ENCODE measurements around the gene PRIM1.

DNA sequence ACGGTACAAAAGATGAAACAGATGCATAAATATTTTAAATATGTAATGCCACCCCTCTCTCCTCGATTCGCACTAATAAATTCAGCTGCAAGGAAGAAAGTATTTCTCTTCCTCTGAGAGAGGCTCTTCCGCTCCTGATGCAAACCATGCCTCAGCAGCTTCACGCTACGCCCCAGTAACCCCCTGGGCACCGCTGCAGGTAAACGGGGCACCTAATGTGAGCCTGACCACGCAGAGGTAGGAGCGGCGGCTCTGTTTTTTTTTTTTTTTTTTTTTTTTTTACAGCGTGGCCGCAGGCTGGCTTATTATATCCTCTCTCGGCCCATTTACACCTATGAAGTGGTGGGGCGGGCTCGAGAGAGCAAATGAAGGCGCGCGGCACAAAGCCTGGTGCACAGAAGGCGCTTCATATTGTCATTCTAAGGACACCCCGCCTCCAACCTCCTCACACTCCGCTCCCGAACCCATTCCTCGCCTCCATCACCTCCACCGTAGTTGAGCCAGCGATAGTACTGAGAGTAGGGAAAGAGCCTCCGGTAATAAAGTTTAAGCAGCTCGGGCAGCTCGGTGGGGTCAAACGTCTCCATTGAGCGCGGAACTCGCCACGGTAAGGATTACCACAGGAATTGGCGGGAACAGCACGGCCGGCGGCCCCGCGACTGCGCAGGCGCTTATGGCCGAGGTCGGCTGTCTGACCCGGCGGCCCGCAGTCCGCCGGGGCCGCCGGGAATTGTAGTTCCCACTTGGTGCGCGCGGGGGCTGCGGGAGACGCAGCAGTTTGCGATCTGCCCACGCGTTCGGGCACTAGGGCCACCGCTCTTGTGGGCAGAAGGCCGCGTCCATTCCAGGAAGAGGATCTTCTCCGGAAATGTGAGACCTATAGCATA lies at the start of gene PRIM1:
- TF ChIP-seq, protein P1, sequence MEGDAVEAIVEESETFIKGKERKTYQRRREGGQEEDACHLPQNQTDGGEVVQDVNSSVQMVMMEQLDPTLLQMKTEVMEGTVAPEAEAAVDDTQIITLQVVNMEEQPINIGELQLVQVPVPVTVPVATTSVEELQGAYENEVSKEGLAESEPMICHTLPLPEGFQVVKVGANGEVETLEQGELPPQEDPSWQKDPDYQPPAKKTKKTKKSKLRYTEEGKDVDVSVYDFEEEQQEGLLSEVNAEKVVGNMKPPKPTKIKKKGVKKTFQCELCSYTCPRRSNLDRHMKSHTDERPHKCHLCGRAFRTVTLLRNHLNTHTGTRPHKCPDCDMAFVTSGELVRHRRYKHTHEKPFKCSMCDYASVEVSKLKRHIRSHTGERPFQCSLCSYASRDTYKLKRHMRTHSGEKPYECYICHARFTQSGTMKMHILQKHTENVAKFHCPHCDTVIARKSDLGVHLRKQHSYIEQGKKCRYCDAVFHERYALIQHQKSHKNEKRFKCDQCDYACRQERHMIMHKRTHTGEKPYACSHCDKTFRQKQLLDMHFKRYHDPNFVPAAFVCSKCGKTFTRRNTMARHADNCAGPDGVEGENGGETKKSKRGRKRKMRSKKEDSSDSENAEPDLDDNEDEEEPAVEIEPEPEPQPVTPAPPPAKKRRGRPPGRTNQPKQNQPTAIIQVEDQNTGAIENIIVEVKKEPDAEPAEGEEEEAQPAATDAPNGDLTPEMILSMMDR (IDR thresholded peaks at IDR 0.05 in 8 of 11, conservative IDR thresholded peaks at IDR 0.05 in 3 of 11), result peak in 6 of 11 experiments; percentile 26 to 43 (median 39)
- TF ChIP-seq POLR2AphosphoS5 (IDR thresholded peaks at IDR 0.05), result peak; percentile 82 to 85 (median 84)

Data from spleen (tissue), 7 donors.